DND-41 (cell line): Measurements from ENCODE around the gene SNORC.

ENCODE experiments used
- EZH2 ChIP-seq: IDR thresholded peaks from 3 replicates; pipeline ENCODE4 v1.6.1; 2012; ENCODE audit warnings: borderline replicate concordance, low read depth, mild to moderate bottlenecking, moderate library complexity, low read length, inconsistent platforms; ENCODE audit not compliant: severe bottlenecking
- TF ChIP-seq, protein P1 (sequence below): IDR thresholded peaks from 2 replicates; pipeline ENCODE4 v1.5.1; 2012; ENCODE audit warnings: borderline replicate concordance, low read length, moderate library complexity, mild to moderate bottlenecking; ENCODE audit not compliant: poor library complexity, severe bottlenecking; ENCODE audit errors: extremely low read depth

DNA sequence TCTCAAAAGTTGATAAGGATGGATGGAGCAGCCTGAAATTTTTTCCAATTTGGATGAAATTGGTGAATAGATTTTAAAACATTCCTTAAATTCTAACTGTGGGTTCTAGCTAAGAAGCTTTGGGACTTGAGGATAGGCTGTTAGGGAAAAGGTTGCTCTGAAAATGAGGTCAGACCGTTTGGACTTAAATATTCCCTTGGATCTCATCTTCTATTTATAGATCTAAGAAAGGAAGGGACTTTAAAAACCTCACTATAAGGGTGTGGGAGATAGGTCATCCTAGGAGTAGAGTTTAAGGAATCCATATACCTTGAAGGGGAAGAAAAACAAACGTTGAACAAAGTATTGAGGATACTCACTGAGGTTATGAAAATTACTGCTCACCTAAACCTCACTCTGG, 17.4 kb upstream of the SNORC start:
- TF ChIP-seq, protein P1, sequence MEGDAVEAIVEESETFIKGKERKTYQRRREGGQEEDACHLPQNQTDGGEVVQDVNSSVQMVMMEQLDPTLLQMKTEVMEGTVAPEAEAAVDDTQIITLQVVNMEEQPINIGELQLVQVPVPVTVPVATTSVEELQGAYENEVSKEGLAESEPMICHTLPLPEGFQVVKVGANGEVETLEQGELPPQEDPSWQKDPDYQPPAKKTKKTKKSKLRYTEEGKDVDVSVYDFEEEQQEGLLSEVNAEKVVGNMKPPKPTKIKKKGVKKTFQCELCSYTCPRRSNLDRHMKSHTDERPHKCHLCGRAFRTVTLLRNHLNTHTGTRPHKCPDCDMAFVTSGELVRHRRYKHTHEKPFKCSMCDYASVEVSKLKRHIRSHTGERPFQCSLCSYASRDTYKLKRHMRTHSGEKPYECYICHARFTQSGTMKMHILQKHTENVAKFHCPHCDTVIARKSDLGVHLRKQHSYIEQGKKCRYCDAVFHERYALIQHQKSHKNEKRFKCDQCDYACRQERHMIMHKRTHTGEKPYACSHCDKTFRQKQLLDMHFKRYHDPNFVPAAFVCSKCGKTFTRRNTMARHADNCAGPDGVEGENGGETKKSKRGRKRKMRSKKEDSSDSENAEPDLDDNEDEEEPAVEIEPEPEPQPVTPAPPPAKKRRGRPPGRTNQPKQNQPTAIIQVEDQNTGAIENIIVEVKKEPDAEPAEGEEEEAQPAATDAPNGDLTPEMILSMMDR = no peak
- TF ChIP-seq EZH2 = no peak
